ENCODE measurements around the gene MOV10L1. TPM values are rescaled to one million over a fixed set of nuclear protein-coding genes. Genes with fewer than 3 reads are reported as not detected.
"Not testable (repeated sequence)": the region's sequence is repeated elsewhere in the genome, so short reads cannot be mapped to it uniquely, and the experiment has no call there.

Gene MOV10L1
- polyA plus RNA-seq, 3 donors: 0.31 to 0.92 (median 0.79) TPM

- H3K27ac ChIP-seq (ENCODE audit: low read depth, low read length): no peak overlapping the region
- WGBS, 3 donors: 95 to 96% (median 96%) methylated on average over 28 of the region's 28 CpGs
Observed at GRCh38 chr22:50165436-50166123, 75.8 kb downstream of the MOV10L1 start.

- WGBS, 3 donors: 46 to 75% (median 66%) methylated on average over 11 of the region's 11 CpGs
- no peak overlapping the region for H3K27ac ChIP-seq (ENCODE audit: low read depth, low read length)
Observed at GRCh38 chr22:50167689-50168489, 78.1 kb downstream of the MOV10L1 start.

- not testable (repeated sequence) for H3K27ac ChIP-seq (ENCODE audit: low read depth, low read length)
- 42 to 87% (median 86%) methylated on average over 5 of the region's 5 CpGs for WGBS, 3 donors
Observed at GRCh38 chr22:50168490-50169180, 78.8 kb downstream of the MOV10L1 start.

GRCh38 chr22:50169181-50169759, 79.5 kb downstream of the MOV10L1 start:
- 8 to 13% (median 11%) methylated on average over 29 to 34 of the region's 36 CpGs for WGBS, 3 donors
- no peak overlapping the region for H3K27ac ChIP-seq (ENCODE audit: low read depth, low read length)

- H3K27ac ChIP-seq (ENCODE audit: low read depth, low read length): no peak overlapping the region
Observed at GRCh38 chr22:50169774-50170341, 80.1 kb downstream of the MOV10L1 start.

GRCh38 chr22:50170453-50171318, 80.9 kb downstream of the MOV10L1 start, which contains the start of gene PANX2:
PANX2 (plus strand) TSS chr22:50170731; CDS start chr22:50170731, 0 bp downstream.
- WGBS, 3 donors: 10 to 25% (median 13%) methylated on average over 41 to 92 of the region's 105 CpGs
- H3K27ac ChIP-seq (ENCODE audit: low read depth, low read length): no peak within 1 kb of the TSS

More at GRCh38 chr22:50169774-50170341, 80.1 kb downstream of the MOV10L1 start:
- WGBS, 3 donors: 0 to 2% (median 2%) methylated on average over 30 to 70 of the region's 70 CpGs

GRCh38 chr22:50171319-50171964, 81.6 kb downstream of the MOV10L1 start:
- H3K27ac ChIP-seq (ENCODE audit: low read depth, low read length): no peak overlapping the region
- 76 to 79% (median 77%) methylated on average over 15 of the region's 15 CpGs for WGBS, 3 donors

- H3K27ac ChIP-seq (ENCODE audit: low read depth, low read length): no peak overlapping the region
- WGBS, 3 donors: 75 to 82% (median 78%) methylated on average over 13 of the region's 13 CpGs
Observed at GRCh38 chr22:50171965-50172421, 82.2 kb downstream of the MOV10L1 start.

GRCh38 chr22:50173311-50173982, 83.6 kb downstream of the MOV10L1 start:
- WGBS, 3 donors: 69 to 83% (median 70%) methylated on average over 26 of the region's 26 CpGs
- H3K27ac ChIP-seq (ENCODE audit: low read depth, low read length): no peak overlapping the region

- WGBS, 3 donors: 88 to 96% (median 95%) methylated on average over 6 of the region's 6 CpGs
- H3K27ac ChIP-seq (ENCODE audit: low read depth, low read length): no peak overlapping the region
Observed at GRCh38 chr22:50173983-50174355, 84.2 kb downstream of the MOV10L1 start.

- H3K27ac ChIP-seq (ENCODE audit: low read depth, low read length): no peak overlapping the region
- 83 to 87% (median 86%) methylated on average over 25 to 27 of the region's 27 CpGs for WGBS, 3 donors
Observed at GRCh38 chr22:50174382-50175190, 84.8 kb downstream of the MOV10L1 start.

- no peak overlapping the region for H3K27ac ChIP-seq (ENCODE audit: low read depth, low read length)
- WGBS, 3 donors: 83 to 91% (median 88%) methylated on average over 5 to 6 of the region's 6 CpGs
Observed at GRCh38 chr22:50175191-50175461, 85.3 kb downstream of the MOV10L1 start.

GRCh38 chr22:50175921-50176849, 86.4 kb downstream of the MOV10L1 start:
- 77 to 83% (median 78%) methylated on average over 24 to 27 of the region's 27 CpGs for WGBS, 3 donors

GRCh38 chr22:50176850-50177536, 87.2 kb downstream of the MOV10L1 start:
- no peak overlapping the region for H3K27ac ChIP-seq (ENCODE audit: low read depth, low read length)
- 95 to 96% (median 96%) methylated on average over 73 to 76 of the region's 76 CpGs for WGBS, 3 donors

More at GRCh38 chr22:50175921-50176849, 86.4 kb downstream of the MOV10L1 start:
- H3K27ac ChIP-seq (ENCODE audit: low read depth, low read length): no peak overlapping the region
